ENCODE data around the gene PLCE1.
A peak's percentile ranks its signal among the peaks of the same experiment; 100 is the strongest.

DNA sequence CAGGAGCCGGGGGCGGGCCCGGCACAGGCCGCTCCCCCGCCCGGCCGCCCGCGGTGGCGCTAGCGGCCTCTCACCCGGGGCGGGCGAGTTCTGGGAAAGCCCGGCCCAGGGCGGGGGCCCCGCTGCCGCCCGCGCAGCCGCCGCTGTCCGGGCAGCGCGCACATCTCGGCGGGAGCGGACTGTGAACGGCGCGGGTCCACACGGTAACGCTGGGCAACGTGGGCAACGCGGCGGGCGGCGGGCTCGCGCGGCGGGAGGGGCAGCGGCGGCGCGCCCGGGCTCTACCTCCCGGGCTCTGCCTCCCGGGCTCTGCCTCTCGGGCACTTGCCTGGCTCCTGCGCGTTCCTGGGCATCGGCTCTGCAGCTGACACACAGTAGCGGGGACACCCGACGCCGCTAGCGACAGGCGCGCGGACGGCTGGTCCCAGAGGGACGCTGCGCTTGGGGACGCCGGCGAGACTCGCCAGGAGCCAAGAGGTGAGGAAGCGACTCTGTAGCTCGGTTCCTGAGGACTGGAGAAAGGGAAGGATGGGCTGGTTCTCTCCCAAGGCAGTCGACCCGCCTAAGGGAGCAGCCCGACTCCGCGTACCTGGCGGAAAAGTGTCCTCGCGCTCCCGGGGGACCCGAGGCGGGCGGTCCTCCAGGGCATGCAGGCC is at the start of gene PLCE1:
- TF ChIP-seq, protein P1, sequence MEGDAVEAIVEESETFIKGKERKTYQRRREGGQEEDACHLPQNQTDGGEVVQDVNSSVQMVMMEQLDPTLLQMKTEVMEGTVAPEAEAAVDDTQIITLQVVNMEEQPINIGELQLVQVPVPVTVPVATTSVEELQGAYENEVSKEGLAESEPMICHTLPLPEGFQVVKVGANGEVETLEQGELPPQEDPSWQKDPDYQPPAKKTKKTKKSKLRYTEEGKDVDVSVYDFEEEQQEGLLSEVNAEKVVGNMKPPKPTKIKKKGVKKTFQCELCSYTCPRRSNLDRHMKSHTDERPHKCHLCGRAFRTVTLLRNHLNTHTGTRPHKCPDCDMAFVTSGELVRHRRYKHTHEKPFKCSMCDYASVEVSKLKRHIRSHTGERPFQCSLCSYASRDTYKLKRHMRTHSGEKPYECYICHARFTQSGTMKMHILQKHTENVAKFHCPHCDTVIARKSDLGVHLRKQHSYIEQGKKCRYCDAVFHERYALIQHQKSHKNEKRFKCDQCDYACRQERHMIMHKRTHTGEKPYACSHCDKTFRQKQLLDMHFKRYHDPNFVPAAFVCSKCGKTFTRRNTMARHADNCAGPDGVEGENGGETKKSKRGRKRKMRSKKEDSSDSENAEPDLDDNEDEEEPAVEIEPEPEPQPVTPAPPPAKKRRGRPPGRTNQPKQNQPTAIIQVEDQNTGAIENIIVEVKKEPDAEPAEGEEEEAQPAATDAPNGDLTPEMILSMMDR (IDR thresholded peaks at IDR 0.05), result peak in 2 of 7 experiments; percentile 9 to 40
- peak; percentile 38 to 53 (median 52) for TF ChIP-seq POLR2A (IDR thresholded peaks at IDR 0.05)
